ENCODE results near the gene SRD5A1.
"Not testable (repeated sequence)": the region's sequence is repeated elsewhere in the genome, so short reads cannot be mapped to it uniquely, and the experiment has no call there.

SRD5A1 gene

DNA sequence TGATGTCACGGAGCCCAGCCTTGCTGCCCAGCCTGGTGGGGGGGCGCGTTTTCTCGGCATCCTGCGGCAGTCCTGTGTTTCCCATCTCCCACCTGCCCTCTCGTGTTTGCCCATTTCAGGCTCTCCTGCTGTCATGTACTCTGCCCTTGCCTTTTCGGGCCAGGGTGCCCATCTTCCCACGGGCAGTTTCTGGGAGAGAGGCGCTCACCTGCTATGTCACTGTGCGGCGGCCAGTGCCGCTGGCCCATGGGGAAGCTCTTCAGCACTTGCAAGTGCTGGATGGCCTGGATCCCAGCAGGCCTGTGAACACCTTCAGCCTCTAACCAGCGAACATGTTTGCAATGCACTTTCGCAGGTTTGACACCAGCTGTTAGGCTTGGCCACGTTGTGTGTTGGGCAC is 33.5 kb downstream of the SRD5A1 start:
- Histone ChIP-seq H2AFZ (ENCODE audit: low read depth, low read length) (no peak overlapping the region), H3K27me3 (ENCODE audit: insufficient read depth, low read length) (no peaks in the 10 kb centered on the region), H3K4me1 (ENCODE audit: insufficient read depth, low read length) (no peaks in the 10 kb centered on the region), H3K9me3 (ENCODE audit: low read length) (no peaks in the 10 kb centered on the region), H3K4me3 (ENCODE audit: low read length) (no peak overlapping the region), H3K36me3 (ENCODE audit: insufficient read depth, low read length) (peaks cover 8% of the 10 kb centered on the region)

DNA sequence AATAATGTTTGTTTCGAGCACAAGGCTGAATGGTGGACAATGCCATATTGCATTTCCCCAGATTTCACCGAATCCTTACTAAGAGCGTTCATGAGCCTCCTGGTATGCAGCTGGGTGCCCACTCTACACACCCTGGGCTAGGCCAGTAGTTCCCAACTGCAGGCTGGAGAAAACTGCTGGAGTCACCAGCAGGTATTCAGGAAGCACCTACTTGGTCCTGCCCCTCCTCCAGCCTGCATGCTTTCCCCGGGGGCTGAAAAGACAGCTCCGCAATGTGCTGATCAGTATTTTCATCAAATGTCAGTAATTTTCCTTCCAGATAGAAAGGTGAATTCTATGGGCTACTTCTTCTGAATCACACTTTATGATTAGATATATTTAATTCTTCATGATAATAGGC is 34.4 kb downstream of the SRD5A1 start:
- Histone ChIP-seq H3K27me3 (ENCODE audit: insufficient read depth, low read length) (no peaks in the 10 kb centered on the region), H3K4me3 (ENCODE audit: low read length) (no peak overlapping the region), H3K9me3 (ENCODE audit: low read length) (no peaks in the 10 kb centered on the region), H3K36me3 (ENCODE audit: insufficient read depth, low read length) (peaks cover 8% of the 10 kb centered on the region), H3K4me1 (ENCODE audit: insufficient read depth, low read length) (no peaks in the 10 kb centered on the region), H2AFZ (ENCODE audit: low read depth, low read length) (no peak overlapping the region)

DNA sequence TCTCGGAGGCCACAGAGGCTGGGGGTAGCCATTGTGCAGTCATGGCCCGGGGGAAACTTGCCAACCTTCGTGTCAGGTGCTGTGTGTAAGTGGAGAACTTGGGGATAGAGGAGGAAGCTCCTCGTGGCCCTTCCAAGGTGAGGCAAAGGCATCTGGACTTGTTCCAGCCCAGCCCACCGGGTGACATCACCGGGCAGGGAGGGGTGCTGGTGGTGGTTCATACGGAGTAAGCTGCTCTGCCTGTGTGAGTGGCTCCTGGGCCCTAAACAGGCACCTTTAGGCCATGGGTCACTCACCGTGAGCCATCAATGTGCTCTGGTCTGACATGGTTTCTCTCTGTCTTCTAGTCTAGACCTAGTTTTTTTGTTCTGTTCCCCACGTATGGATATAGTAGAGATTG is 35.5 kb downstream of the SRD5A1 start:
- not testable (repeated sequence) for H3K27me3 ChIP-seq (ENCODE audit: insufficient read depth, low read length)

DNA sequence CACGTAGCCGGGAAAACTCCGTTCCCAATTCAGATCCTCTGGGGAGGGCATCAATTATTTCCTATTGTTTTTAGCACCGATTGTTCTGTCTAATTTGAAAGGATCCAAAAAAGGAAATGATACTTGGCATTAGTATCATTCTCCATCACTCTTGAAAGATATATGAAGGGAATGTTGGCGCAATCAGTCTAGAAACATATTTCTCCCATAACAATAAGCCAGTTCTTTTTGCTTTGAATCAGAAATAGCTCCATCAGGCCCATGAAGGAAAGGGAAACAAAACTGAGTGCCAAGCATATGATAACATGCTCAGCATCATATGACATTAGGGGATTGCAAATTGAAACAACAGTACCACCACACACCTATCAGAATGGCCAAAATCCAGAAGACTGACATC is 39.8 kb downstream of the SRD5A1 start:
- Histone ChIP-seq H3K27me3 (ENCODE audit: insufficient read depth, low read length) (no peaks in the 10 kb centered on the region), H2AFZ (ENCODE audit: low read depth, low read length) (no peak overlapping the region), H3K4me3 (ENCODE audit: low read length) (no peak overlapping the region), H3K36me3 (ENCODE audit: insufficient read depth, low read length) (peaks cover 8% of the 10 kb centered on the region), H3K9me3 (ENCODE audit: low read length) (peaks cover 5% of the 10 kb centered on the region), H3K4me1 (ENCODE audit: insufficient read depth, low read length) (no peaks in the 10 kb centered on the region)

More for the DNA sequence above, 35.5 kb downstream of the SRD5A1 start:
- H2AFZ ChIP-seq (ENCODE audit: low read depth, low read length); H3K4me1 ChIP-seq (ENCODE audit: insufficient read depth, low read length); H3K36me3 ChIP-seq (ENCODE audit: insufficient read depth, low read length); H3K4me3 ChIP-seq (ENCODE audit: low read length); H3K9me3 ChIP-seq (ENCODE audit: low read length): not testable (repeated sequence)

DNA sequence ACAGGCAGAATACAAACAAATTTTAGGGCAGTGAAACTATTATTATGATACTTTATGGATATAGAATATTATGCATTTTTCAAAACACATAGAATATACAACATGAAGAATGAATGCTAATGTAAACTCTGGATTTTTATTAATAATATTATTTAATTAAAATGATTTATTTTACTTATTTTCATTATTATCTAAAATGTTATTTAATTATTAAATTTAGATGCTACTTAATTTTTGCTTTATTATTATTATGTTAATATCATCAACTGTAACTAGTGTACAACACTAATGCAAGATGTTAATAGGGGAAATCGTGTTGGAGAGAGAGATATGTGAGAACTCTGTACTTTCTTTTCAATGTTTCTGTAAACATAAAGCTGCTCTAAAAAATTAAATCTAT is 40.7 kb downstream of the SRD5A1 start:
- Histone ChIP-seq H3K27me3 (ENCODE audit: insufficient read depth, low read length) (no peaks in the 10 kb centered on the region), H3K36me3 (ENCODE audit: insufficient read depth, low read length) (peaks cover 8% of the 10 kb centered on the region), H2AFZ (ENCODE audit: low read depth, low read length) (no peak overlapping the region), H3K4me3 (ENCODE audit: low read length) (no peak overlapping the region), H3K9me3 (ENCODE audit: low read length) (peaks cover 5% of the 10 kb centered on the region), H3K4me1 (ENCODE audit: insufficient read depth, low read length) (no peaks in the 10 kb centered on the region)

DNA sequence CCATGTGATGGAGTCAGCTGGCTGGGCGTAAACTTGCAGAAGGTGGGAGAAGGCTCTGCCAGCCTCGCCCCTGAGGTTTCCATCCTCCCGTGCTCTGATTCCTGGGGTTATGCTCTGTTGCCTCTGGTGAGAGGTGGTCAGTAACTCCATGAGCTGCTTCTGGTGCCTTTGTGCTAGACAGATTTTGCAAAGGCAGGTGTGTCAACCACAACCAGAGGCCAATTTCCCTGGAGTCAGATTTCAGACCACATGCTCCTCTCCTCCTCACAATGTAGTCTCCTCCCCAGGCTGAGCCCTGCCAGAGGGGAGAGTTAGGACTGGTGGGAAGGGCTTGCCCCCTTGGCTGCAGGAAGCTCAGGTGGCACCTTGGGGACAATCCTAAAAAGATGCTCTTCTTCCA is 41.2 kb downstream of the SRD5A1 start:
- no peaks in the 10 kb centered on the region for H3K27me3 ChIP-seq (ENCODE audit: insufficient read depth, low read length)
- H3K4me1 ChIP-seq (ENCODE audit: insufficient read depth, low read length): no peaks in the 10 kb centered on the region
- peaks cover 5% of the 10 kb centered on the region for H3K9me3 ChIP-seq (ENCODE audit: low read length)
- H3K4me3 ChIP-seq (ENCODE audit: low read length): no peak overlapping the region
- H3K36me3 ChIP-seq (ENCODE audit: insufficient read depth, low read length): peaks cover 8% of the 10 kb centered on the region
- no peak overlapping the region for H2AFZ ChIP-seq (ENCODE audit: low read depth, low read length)

DNA sequence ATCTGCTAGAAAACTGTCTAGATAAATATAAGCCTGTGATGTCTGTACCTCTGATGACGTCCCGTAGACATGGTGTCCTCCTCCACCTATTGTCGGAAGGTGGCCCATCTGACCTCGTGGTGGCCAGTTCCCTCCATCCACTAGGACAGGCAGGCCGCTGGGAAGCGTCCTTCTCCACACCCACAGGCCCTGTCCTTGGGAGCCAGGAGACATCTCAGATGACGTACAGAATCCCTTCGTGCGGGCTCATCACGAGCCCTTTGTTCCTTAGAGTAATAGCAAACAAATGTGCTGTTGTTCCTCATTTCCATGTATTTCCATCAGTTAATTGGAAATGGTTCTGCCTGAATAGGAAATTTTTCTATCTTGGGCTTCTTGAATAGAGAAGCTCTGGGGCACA is 41.6 kb downstream of the SRD5A1 start:
- Histone ChIP-seq H3K4me1 (ENCODE audit: insufficient read depth, low read length) (no peaks in the 10 kb centered on the region), H3K4me3 (ENCODE audit: low read length) (no peak overlapping the region)

DNA sequence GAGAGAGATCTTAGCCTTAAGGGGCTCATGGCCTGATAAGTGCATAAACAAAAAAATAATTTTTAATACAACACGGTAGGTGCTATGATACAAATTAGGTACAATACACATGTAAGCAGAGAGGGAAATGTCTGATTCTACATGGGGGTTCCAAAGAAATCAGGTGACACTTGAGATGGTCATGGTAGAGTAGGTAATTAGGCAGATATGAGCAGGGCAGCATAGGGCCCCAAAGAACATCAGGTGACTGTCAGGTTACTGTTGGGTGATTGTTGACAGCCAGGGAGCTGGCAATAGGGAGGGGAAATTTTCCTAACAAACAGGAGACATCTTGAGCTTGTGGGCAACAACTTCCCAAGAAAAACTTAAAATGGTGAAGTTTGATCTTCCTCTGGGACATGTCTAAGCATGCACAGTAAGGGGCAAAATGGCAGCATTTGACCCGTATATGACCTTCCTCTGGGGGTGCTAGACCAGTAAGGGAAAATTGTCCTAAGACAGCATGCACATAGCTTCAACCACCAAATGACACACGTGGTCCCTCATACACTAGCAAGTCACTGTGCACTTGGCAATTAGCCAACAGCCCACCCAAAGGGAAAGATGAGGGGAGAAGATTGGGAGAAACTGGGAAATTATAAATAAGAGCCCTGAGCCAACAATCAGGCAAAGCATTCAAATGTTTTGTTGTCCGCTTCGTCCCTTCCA is 42.7 kb downstream of the SRD5A1 start:
- Histone ChIP-seq H3K36me3 (ENCODE audit: insufficient read depth, low read length) (no peaks in the 10 kb centered on the region), H3K4me3 (ENCODE audit: low read length) (no peak overlapping the region), H3K27me3 (ENCODE audit: insufficient read depth, low read length) (no peaks in the 10 kb centered on the region), H3K4me1 (ENCODE audit: insufficient read depth, low read length) (no peaks in the 10 kb centered on the region), H2AFZ (ENCODE audit: low read depth, low read length) (no peak overlapping the region), H3K9me3 (ENCODE audit: low read length) (peaks cover 5% of the 10 kb centered on the region)

More for the DNA sequence above, 41.6 kb downstream of the SRD5A1 start:
- Histone ChIP-seq H2AFZ (ENCODE audit: low read depth, low read length) (no peak overlapping the region), H3K36me3 (ENCODE audit: insufficient read depth, low read length) (peaks cover 6% of the 10 kb centered on the region), H3K9me3 (ENCODE audit: low read length) (peaks cover 5% of the 10 kb centered on the region), H3K27me3 (ENCODE audit: insufficient read depth, low read length) (no peaks in the 10 kb centered on the region)

DNA sequence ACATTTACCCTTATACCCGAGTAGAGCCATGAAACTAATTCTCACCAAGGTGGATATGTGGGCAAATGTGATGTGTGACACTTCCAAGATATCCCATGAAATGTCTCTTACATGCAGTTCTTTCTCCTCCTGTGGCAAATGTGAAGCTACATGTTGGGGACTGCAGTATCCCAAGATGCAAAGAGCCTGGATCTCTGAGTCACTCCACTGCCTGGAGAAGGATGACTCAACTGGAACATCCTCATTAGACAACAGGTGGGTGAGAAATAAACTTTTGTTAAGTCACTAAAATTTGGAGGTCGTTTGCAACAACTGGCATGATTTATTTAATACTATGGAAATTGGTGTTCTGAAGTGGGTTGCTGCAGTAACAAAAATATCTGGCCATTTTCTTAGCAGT is 43.5 kb downstream of the SRD5A1 start:
- Histone ChIP-seq H3K36me3 (ENCODE audit: insufficient read depth, low read length) (no peaks in the 10 kb centered on the region), H3K27me3 (ENCODE audit: insufficient read depth, low read length) (no peaks in the 10 kb centered on the region), H3K9me3 (ENCODE audit: low read length) (peaks cover 5% of the 10 kb centered on the region), H3K4me3 (ENCODE audit: low read length) (no peak overlapping the region), H2AFZ (ENCODE audit: low read depth, low read length) (no peak overlapping the region), H3K4me1 (ENCODE audit: insufficient read depth, low read length) (no peaks in the 10 kb centered on the region)

DNA sequence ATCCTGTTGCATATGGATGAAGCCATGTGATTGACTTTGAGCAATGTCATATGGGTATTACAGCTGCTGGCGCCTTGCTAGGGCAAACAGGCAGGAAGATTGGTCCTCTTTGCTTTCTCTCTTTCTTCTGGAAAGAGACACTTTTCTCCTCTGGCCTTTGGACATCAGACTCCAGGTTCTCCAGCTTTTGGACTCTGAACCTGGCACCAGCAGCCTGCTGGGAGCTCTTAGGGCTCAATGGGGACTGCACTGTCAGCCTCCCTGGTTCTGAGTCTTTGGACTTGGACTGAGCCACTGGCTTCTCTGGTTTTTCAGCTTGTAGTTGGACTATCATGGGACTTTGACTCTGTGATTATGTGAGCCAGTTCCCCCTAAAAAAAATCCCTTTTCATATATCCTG is 45.1 kb downstream of the SRD5A1 start:
- Histone ChIP-seq H3K36me3 (ENCODE audit: insufficient read depth, low read length) (no peaks in the 10 kb centered on the region), H3K4me1 (ENCODE audit: insufficient read depth, low read length) (no peaks in the 10 kb centered on the region)

DNA sequence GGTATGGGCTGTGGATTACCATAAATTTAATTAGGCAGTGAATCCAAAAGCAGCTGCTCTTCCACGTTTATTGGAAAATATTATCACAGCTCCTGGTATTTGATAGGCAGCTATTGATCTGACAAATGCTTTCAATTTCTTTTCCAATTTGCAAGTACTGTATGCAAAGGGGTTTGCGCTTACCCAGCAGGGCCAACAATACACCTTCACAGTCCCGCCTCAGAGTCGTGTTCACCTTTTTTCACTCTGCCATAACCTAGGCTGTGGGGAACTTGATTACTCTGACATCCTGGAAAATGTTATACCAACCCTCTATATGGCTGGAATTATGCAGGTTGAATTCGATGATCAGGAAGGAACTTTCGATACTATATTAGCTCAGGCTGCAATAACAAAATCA is 47.7 kb downstream of the SRD5A1 start:
- H3K9me3 ChIP-seq (ENCODE audit: low read length): peaks cover 3% of the 10 kb centered on the region
- H3K4me1 ChIP-seq (ENCODE audit: insufficient read depth, low read length): no peaks in the 10 kb centered on the region
- H3K4me3 ChIP-seq (ENCODE audit: low read length): no peak overlapping the region
- no peaks in the 10 kb centered on the region for H3K36me3 ChIP-seq (ENCODE audit: insufficient read depth, low read length)
- H3K27me3 ChIP-seq (ENCODE audit: insufficient read depth, low read length): no peaks in the 10 kb centered on the region
- H2AFZ ChIP-seq (ENCODE audit: low read depth, low read length): no peak overlapping the region

More for the DNA sequence above, 45.1 kb downstream of the SRD5A1 start:
- Histone ChIP-seq H3K27me3 (ENCODE audit: insufficient read depth, low read length) (no peaks in the 10 kb centered on the region), H3K9me3 (ENCODE audit: low read length) (peaks cover 5% of the 10 kb centered on the region), H3K4me3 (ENCODE audit: low read length) (no peak overlapping the region), H2AFZ (ENCODE audit: low read depth, low read length) (no peak overlapping the region)

DNA sequence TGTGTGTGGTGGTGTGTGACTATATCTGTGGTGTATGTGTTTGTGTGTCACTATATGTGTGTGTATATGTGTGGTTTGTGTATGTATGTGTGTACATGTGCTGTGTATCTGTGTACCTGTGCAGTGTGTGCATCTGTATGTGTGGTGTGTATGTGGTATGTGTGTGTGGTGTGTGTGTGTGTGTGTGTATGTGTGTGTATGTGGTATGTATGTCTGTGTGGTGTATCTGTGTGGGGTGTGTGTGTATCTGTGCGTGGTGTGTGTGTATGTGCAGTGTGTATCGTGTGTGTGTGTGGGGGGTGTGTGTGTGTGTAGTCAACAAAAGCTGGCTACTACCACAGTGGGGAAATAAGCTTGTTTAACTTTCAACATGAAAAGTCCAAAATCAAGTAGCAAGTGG is 48.4 kb downstream of the SRD5A1 start:
- Histone ChIP-seq H2AFZ (ENCODE audit: low read depth, low read length) (no peak overlapping the region), H3K4me3 (ENCODE audit: low read length) (no peak overlapping the region)

DNA sequence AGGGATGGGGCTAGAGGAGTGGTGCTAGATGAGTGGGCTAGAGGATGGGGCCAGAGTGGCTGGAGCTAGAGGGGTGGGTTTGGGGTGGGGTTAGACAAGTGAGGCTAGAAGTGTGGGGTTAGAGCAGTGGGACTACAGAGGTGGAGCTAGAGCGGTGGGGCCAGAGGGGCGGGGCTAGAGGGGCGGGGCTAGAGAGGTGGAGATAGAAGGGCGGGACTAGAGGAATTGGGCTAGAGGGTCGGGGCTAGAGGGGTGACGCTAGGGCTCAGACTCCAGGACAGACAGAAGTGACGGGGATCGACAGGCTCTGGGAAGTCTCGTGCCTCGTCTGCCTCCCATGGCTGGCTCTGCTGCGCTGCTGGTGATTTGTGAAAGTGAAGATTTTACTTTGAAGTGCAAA is 49.0 kb downstream of the SRD5A1 start:
- Histone ChIP-seq H2AFZ (ENCODE audit: low read depth, low read length) (no peak overlapping the region), H3K4me1 (ENCODE audit: insufficient read depth, low read length) (peaks cover 2% of the 10 kb centered on the region)

More for the DNA sequence above, 48.4 kb downstream of the SRD5A1 start:
- Histone ChIP-seq H3K36me3 (ENCODE audit: insufficient read depth, low read length) (no peaks in the 10 kb centered on the region), H3K4me1 (ENCODE audit: insufficient read depth, low read length) (peaks cover 1% of the 10 kb centered on the region), H3K9me3 (ENCODE audit: low read length) (no peaks in the 10 kb centered on the region), H3K27me3 (ENCODE audit: insufficient read depth, low read length) (no peaks in the 10 kb centered on the region)

DNA sequence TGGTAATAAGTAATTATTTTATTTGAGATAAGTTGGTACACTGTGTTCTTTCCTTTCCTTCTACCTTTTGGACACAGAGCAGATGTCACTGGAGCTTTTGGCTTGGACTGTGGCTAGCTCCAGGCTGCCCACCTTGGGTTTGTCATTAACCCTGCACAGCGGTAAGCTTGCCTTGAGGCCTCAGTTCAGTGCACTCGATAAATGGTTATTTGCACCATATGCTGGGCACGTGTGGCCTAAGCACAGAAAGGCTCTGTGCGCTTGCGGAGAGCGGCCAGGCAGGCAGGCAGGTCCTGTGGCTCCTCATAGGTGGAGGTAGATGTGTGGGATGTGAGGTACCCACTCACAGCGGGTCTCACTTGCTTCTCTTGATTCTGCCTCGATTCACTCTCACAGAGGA is 50.0 kb downstream of the SRD5A1 start:
- peaks cover 2% of the 10 kb centered on the region for H3K4me1 ChIP-seq (ENCODE audit: insufficient read depth, low read length)
- H2AFZ ChIP-seq (ENCODE audit: low read depth, low read length): no peak overlapping the region
- H3K4me3 ChIP-seq (ENCODE audit: low read length): no peak overlapping the region
- H3K9me3 ChIP-seq (ENCODE audit: low read length): no peaks in the 10 kb centered on the region
- H3K36me3 ChIP-seq (ENCODE audit: insufficient read depth, low read length): no peaks in the 10 kb centered on the region
- peaks cover 2% of the 10 kb centered on the region for H3K27me3 ChIP-seq (ENCODE audit: insufficient read depth, low read length)

More for the DNA sequence above, 49.0 kb downstream of the SRD5A1 start:
- no peaks in the 10 kb centered on the region for H3K36me3 ChIP-seq (ENCODE audit: insufficient read depth, low read length)
- no peaks in the 10 kb centered on the region for H3K27me3 ChIP-seq (ENCODE audit: insufficient read depth, low read length)
- no peak overlapping the region for H3K4me3 ChIP-seq (ENCODE audit: low read length)
- no peaks in the 10 kb centered on the region for H3K9me3 ChIP-seq (ENCODE audit: low read length)

All from neuron (in vitro differentiated cells).